ENCODE results near the gene BCL2L14.

DNA sequence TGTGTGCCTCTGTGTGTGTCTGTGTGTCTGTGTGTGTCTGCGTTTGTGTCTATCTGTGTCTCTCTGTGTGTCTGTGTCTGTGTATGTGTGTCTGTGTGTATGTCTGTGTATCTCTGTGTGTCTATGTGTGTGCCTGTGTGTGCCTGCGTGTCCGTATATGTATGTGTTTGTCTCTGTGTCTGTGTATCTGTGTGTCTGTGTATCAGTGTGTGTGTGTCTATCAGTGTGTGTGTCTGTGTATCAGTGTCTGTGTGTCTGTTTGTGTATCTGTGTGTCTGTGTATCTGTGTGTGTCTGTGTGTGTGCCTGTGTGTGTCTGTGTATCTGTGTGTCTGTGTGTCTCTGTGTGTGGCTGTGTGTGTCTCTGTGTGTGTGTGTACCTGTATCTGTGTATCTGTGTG, 23.1 kb upstream of the BCL2L14 start:
- TF ChIP-seq, protein P1, sequence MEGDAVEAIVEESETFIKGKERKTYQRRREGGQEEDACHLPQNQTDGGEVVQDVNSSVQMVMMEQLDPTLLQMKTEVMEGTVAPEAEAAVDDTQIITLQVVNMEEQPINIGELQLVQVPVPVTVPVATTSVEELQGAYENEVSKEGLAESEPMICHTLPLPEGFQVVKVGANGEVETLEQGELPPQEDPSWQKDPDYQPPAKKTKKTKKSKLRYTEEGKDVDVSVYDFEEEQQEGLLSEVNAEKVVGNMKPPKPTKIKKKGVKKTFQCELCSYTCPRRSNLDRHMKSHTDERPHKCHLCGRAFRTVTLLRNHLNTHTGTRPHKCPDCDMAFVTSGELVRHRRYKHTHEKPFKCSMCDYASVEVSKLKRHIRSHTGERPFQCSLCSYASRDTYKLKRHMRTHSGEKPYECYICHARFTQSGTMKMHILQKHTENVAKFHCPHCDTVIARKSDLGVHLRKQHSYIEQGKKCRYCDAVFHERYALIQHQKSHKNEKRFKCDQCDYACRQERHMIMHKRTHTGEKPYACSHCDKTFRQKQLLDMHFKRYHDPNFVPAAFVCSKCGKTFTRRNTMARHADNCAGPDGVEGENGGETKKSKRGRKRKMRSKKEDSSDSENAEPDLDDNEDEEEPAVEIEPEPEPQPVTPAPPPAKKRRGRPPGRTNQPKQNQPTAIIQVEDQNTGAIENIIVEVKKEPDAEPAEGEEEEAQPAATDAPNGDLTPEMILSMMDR (IDR thresholded peaks at IDR 0.05): no peak
- TF ChIP-seq, protein P2, sequence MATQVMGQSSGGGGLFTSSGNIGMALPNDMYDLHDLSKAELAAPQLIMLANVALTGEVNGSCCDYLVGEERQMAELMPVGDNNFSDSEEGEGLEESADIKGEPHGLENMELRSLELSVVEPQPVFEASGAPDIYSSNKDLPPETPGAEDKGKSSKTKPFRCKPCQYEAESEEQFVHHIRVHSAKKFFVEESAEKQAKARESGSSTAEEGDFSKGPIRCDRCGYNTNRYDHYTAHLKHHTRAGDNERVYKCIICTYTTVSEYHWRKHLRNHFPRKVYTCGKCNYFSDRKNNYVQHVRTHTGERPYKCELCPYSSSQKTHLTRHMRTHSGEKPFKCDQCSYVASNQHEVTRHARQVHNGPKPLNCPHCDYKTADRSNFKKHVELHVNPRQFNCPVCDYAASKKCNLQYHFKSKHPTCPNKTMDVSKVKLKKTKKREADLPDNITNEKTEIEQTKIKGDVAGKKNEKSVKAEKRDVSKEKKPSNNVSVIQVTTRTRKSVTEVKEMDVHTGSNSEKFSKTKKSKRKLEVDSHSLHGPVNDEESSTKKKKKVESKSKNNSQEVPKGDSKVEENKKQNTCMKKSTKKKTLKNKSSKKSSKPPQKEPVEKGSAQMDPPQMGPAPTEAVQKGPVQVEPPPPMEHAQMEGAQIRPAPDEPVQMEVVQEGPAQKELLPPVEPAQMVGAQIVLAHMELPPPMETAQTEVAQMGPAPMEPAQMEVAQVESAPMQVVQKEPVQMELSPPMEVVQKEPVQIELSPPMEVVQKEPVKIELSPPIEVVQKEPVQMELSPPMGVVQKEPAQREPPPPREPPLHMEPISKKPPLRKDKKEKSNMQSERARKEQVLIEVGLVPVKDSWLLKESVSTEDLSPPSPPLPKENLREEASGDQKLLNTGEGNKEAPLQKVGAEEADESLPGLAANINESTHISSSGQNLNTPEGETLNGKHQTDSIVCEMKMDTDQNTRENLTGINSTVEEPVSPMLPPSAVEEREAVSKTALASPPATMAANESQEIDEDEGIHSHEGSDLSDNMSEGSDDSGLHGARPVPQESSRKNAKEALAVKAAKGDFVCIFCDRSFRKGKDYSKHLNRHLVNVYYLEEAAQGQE (IDR thresholded peaks at IDR 0.05; ENCODE audit: insufficient read depth in 1 of 2, low read depth in 2 of 2, low read length in 1 of 2): no peak
- TF ChIP-seq TCF7L2 (IDR thresholded peaks at IDR 0.05; ENCODE audit: low read depth, low read length) (no peak), POLR2AphosphoS5 (IDR thresholded peaks at IDR 0.05; ENCODE audit: low read depth, low read length) (no peak), SIN3A (IDR thresholded peaks at IDR 0.05; ENCODE audit: borderline replicate concordance, insufficient read depth, low read depth, low read length) (no peak)

Data from Panc1 (cell line).